CD4-positive, alpha-beta memory T cell (primary cell): ENCODE results near the gene CYBA. TPM values are rescaled to one million over a fixed set of nuclear protein-coding genes. Genes with fewer than 3 reads are reported as not detected.

Experiments used
- CTCF ChIA-PET: fragments of 350-600 bp; sonication (Branson Sonifier 250); formaldehyde crosslinking; loops from one replicate; lab custom pipeline; 2021; ENCODE audit warnings: inconsistent platforms; ENCODE audit not compliant: partially characterized antibody; lab: Charles Lee
- POLR2A ChIA-PET: fragments of 350-600 bp; sonication (Branson Sonifier 250); formaldehyde crosslinking; loops from one replicate; lab custom pipeline; 2021; ENCODE audit not compliant: partially characterized antibody; lab: Charles Lee
- DNase-seq, 5 donors: peaks; one replicate each; pipeline versions ENCODE4 v3.0.0 to v3.0.0-alpha.2; 2020 to 2022; ENCODE audit warnings: mixed read lengths in 1 of 5
- H3K27ac ChIP-seq: one replicate; pipeline ENCODE4 v1.7.0; 2013; ENCODE audit warnings: low read depth, low read length
- H3K27me3 ChIP-seq: 2 replicates; pipeline ENCODE4 v1.7.0; 2013; ENCODE audit warnings: mild to moderate bottlenecking, low read length, moderate library complexity; ENCODE audit not compliant: insufficient read depth
- H3K36me3 ChIP-seq: 2 replicates; pipeline ENCODE4 v1.7.0; 2013; ENCODE audit warnings: mild to moderate bottlenecking, low read length, moderate library complexity; ENCODE audit not compliant: insufficient read depth
- H3K4me1 ChIP-seq: 2 replicates; pipeline ENCODE4 v1.7.0; 2013; ENCODE audit warnings: mild to moderate bottlenecking, low read length, moderate library complexity; ENCODE audit not compliant: insufficient read depth
- H3K4me3 ChIP-seq, 2 donors: one replicate each; pipeline ENCODE4 v1.7.0; 2013; ENCODE audit warnings: low read length in 2 of 2, mild to moderate bottlenecking in 1 of 2
- H3K9me3 ChIP-seq, 2 donors: one replicate each; pipeline ENCODE4 v1.7.0; 2013; ENCODE audit warnings: low read length in 2 of 2, control low read depth in 1 of 2; ENCODE audit not compliant: control insufficient read depth in 1 of 2
- H3K27ac Mint-ChIP-seq, 7 donors: one replicate each; pipeline ENCODE4 v1.8.0; 2020 to 2021; ENCODE audit warnings: mixed read lengths in 7 of 7, mild to moderate bottlenecking in 6 of 7, inconsistent platforms in 3 of 7, moderate library complexity in 3 of 7
- H3K27me3 Mint-ChIP-seq, 2 donors: one replicate each; pipeline ENCODE4 v1.8.0; 2020 to 2021; ENCODE audit warnings: mixed read lengths in 2 of 2
- H3K36me3 Mint-ChIP-seq, 2 donors: one replicate each; pipeline ENCODE4 v1.8.0; 2020 to 2021; ENCODE audit warnings: mixed read lengths in 2 of 2, inconsistent platforms in 1 of 2, mild to moderate bottlenecking in 1 of 2
- H3K4me1 Mint-ChIP-seq, 4 donors: one replicate each; pipeline ENCODE4 v1.8.0; 2020 to 2021; ENCODE audit warnings: mixed read lengths in 4 of 4, mild to moderate bottlenecking in 1 of 4
- H3K4me3 Mint-ChIP-seq, 8 donors: one replicate each; pipeline ENCODE4 v1.8.0; 2020 to 2021; ENCODE audit warnings: mixed read lengths in 8 of 8, mild to moderate bottlenecking in 7 of 8, moderate library complexity in 6 of 8, inconsistent platforms in 3 of 8
- H3K9me3 Mint-ChIP-seq, 8 donors: one replicate each; pipeline ENCODE4 v1.8.0; 2020 to 2021; ENCODE audit warnings: mixed read lengths in 8 of 8, mild to moderate bottlenecking in 5 of 8, inconsistent platforms in 3 of 8, moderate library complexity in 1 of 8
- intact Hi-C: fragments of 100-400 bp; cut with micrococcal nuclease; formaldehyde crosslinking; loops from one replicate; pipeline ENCODE4 v1.15.1; 2023
- polyA plus RNA-seq, 2 donors: library from polyadenylated mRNA; unstranded; fragments of 300-500 nt; fragmentation: Illumina TruSeq; gene quantifications; one replicate each; pipeline ENCODE4 v1.2.3, GENCODE V29; 2021
- total RNA-seq, 2 experiments: library from RNA; stranded (reverse); gene quantifications; one replicate each; pipeline ENCODE4 v1.2.3, GENCODE V29; 2021

The CYBA gene
- total and polyA plus RNA-seq, 4 experiments from 2014 or later: 383 to 1,286 (median 538) TPM

GRCh38 chr16:88616736-88617135 lies 34.1 kb downstream of the CYBA start:
- DNase-seq: no peak
- no peaks in the 10 kb centered on the region for H3K9me3 ChIP-seq
- H3K36me3 ChIP-seq: peaks cover 28% of the 10 kb centered on the region
- no peak overlapping the region for H3K27ac ChIP-seq
- Mint-ChIP-seq H3K9me3 (peaks cover 0 to 2% (median 0%) of the 10 kb centered on the region in 8 donors), H3K36me3 (peaks cover 14 to 56% of the 10 kb centered on the region in 2 donors), H3K27me3 (peaks cover 0 to 1% of the 10 kb centered on the region in 2 donors), H3K27ac (peak overlapping the region; percentile 69 to 100 (median 99)), H3K4me3 (no peak overlapping the region), H3K4me1 (peaks cover 21 to 55% (median 35%) of the 10 kb centered on the region in 4 donors)
- ChIA-PET POLR2A (interaction anchor here (4.7 kb wide), 1 partner anchor 24 kb away, joined by 34 read pairs; the partner anchor contains the start of gene IL17C), CTCF (interaction anchor here (0.9 to 1.1 kb wide), 2 partner anchors 13 to 34 kb away, joined by 3 read pairs; no protein-coding TSS in a partner anchor)
- intact Hi-C loops: no loop called here
- H3K4me1 ChIP-seq: peaks cover 39% of the 10 kb centered on the region
- H3K4me3 ChIP-seq: no peak overlapping the region
- H3K27me3 ChIP-seq: no peaks in the 10 kb centered on the region

DNA sequence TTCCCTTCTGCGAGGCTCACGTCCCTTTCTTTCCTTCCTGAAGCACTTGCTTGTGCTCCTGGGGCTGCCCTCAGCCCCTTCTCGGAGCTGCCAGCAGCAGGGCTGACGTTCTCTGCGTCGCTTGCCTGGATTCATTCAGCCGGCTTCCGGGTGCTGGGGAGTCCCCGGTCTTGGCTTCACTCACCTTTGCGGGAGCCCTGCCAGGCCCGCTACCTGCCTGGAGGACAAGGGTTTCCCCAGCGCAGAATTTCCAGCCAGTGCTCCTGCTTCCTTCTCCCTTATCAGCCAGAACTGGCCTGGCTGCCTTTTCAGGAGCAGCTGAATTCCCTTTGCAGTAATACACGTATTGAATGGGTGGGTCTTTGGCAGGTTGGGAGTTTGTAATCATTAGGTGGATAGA lies 34.5 kb downstream of the CYBA start:
- H3K27ac Mint-ChIP-seq: peak overlapping the region; percentile 68 to 100 (median 99)

DNA sequence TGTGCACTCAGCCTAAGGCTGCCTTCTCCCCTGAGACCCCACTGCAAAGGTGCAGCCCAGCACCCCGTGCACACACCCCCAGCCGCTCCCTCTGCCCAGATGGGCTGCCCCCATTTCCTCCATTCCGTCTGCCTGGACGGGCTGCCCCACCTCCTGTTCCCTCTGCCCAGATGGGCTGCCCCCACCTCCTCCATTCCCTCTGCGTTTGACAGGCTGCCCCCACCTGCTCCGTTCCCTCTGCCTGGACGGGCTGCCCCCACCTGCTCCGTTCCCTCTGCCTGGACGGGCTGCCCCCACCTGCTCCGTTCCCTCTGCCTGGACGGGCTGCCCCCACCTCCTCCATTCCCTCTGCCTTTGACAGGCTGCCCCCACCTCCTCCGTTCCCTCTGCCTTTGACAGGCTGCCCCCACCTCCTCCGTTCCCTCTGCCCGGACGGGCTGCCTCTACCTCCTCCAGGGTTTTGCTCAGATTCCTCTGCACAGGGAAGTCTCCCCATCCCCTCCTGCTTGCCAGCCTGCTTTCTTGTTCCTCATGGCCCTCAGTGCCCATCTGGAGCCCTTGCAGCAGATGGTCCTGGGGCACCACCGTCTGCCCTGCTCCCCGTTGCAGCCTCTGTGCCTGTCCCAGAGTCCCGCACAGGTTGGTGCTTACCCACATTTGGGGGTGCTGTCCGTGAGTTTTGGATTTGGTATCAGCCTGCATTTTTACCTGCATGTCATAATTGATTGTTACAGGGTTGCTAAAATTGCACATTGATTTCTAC lies 35.9 kb downstream of the CYBA start:
- no peak for DNase-seq
- Mint-ChIP-seq H3K27ac (peak overlapping the region; percentile 36 to 90 (median 69)), H3K36me3 (peaks cover 18 to 61% of the 10 kb centered on the region in 2 donors), H3K9me3 (peaks cover 0 to 1% (median 0%) of the 10 kb centered on the region in 8 donors), H3K4me1 (peaks cover 16 to 43% (median 28%) of the 10 kb centered on the region in 4 donors), H3K27me3 (peaks cover 0 to under 1% of the 10 kb centered on the region in 2 donors), H3K4me3 (peak overlapping the region in 1 of 8 donors; percentile 68)
- ChIA-PET POLR2A (no interaction called here), CTCF (no interaction called here)
- Histone ChIP-seq H3K36me3 (peaks cover 41% of the 10 kb centered on the region), H3K9me3 (no peaks in the 10 kb centered on the region), H3K27ac (no peak overlapping the region), H3K4me3 (no peak overlapping the region), H3K4me1 (peaks cover 24% of the 10 kb centered on the region), H3K27me3 (no peaks in the 10 kb centered on the region)
- intact Hi-C loops: no loop called here

More for the DNA sequence above, 34.5 kb downstream of the CYBA start:
- Histone ChIP-seq H3K4me3 (no peak overlapping the region), H3K4me1 (peaks cover 36% of the 10 kb centered on the region), H3K27me3 (no peaks in the 10 kb centered on the region), H3K9me3 (no peaks in the 10 kb centered on the region), H3K36me3 (peaks cover 29% of the 10 kb centered on the region), H3K27ac (no peak overlapping the region)
- Mint-ChIP-seq H3K27me3 (peaks cover 0 to 1% of the 10 kb centered on the region in 2 donors), H3K4me1 (peaks cover 21 to 53% (median 35%) of the 10 kb centered on the region in 4 donors), H3K9me3 (peaks cover 0 to 2% (median 0%) of the 10 kb centered on the region in 8 donors), H3K36me3 (peaks cover 13 to 57% of the 10 kb centered on the region in 2 donors), H3K4me3 (no peak overlapping the region)
- no peak for DNase-seq
- POLR2A ChIA-PET: interaction anchor here (4.7 kb wide), 1 partner anchor 24 kb away, joined by 34 read pairs; the partner anchor contains the start of gene IL17C
- intact Hi-C loops: no loop called here
- CTCF ChIA-PET: no interaction called here

DNA sequence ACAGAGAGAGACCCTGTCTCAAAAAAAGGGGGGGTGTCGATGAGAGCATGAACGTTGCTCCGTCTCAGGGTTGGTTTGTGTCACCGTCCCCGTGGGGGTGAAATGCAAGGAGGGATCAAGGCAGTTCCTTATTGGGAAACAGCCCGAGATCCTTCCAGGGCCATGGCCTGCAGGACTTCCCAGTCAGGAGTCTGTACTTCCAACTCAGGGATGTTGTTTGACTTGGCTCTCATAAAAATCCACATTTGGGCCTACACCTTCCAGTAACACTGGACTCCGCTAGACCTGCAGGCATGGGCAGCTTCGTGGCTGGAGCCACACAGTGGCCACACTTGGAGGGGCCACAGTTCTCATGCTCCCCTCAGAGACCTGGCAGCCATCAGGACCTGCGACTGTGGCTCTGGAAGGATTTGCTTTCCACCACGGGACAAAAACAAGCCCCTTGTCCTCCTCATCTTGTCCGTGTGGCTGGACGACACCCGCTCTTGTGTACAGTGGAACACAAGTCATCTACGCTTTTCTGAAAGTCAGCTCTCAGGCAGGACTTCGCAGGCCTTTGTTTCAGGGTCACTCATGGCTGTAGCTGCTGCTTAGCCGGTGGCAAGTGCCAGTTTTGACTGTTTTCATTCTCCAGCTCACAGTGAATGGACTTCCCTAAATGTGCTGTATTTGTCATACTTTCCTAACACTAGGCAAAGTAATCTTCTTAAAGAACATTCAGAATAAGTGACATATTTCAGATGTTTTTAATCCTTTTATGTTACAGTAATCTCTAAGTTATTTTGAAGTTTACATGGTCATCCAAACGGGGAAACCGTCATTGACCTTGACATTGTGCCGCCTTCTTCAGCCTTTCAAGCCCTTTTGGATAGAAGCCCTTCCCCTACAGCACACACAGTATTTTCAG lies 36.7 kb downstream of the CYBA start:
- Histone ChIP-seq H3K27ac (no peak overlapping the region), H3K4me3 (no peak overlapping the region), H3K27me3 (no peaks in the 10 kb centered on the region), H3K36me3 (peaks cover 49% of the 10 kb centered on the region), H3K9me3 (no peaks in the 10 kb centered on the region), H3K4me1 (peaks cover 16% of the 10 kb centered on the region)
- no peak for DNase-seq
- H3K4me1 Mint-ChIP-seq: peaks cover 10 to 35% (median 21%) of the 10 kb centered on the region in 4 donors
- H3K36me3 Mint-ChIP-seq: peaks cover 16 to 60% of the 10 kb centered on the region in 2 donors
- no peaks in the 10 kb centered on the region for H3K9me3 Mint-ChIP-seq
- no peak overlapping the region for H3K4me3 Mint-ChIP-seq
- CTCF ChIA-PET: no interaction called here
- peak overlapping the region in 6 of 7 donors; percentile 21 to 85 (median 70) for H3K27ac Mint-ChIP-seq
- intact Hi-C loops: no loop called here
- POLR2A ChIA-PET: no interaction called here
- no peaks in the 10 kb centered on the region for H3K27me3 Mint-ChIP-seq

DNA sequence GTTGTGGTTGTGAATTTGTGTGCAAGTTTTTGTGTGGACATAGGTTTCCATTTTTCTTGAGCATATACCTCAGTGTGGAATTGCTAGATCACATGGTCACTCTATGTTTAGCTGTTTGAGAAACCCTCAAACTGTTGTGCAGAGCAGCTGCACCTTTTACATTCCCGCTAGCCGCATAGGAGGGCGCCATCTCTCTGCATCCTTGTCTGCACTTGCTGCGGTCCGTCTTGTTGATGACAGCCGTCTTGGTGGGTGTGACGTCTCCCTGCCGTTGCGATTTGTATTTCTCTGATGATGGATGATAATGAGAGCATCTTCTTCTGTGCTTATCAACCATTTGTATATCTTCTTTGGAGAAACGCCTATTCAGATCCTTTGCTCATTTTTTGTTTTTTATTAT lies 37.6 kb downstream of the CYBA start:
- H3K4me1 ChIP-seq: peaks cover 7% of the 10 kb centered on the region
- intact Hi-C loops: no loop called here
- ChIA-PET POLR2A (no interaction called here), CTCF (no interaction called here)
- H3K27me3 ChIP-seq: no peaks in the 10 kb centered on the region
- no peaks in the 10 kb centered on the region for H3K27me3 Mint-ChIP-seq
- no peak overlapping the region for H3K4me3 ChIP-seq
- peaks cover 20 to 66% of the 10 kb centered on the region in 2 donors for H3K36me3 Mint-ChIP-seq
- H3K9me3 ChIP-seq: no peaks in the 10 kb centered on the region
- no peak for DNase-seq
- H3K36me3 ChIP-seq: peaks cover 52% of the 10 kb centered on the region
- H3K27ac ChIP-seq: no peak overlapping the region
- H3K27ac Mint-ChIP-seq: peak overlapping the region in 5 of 7 donors; percentile 30 to 82 (median 44)
- no peak overlapping the region for H3K4me3 Mint-ChIP-seq
- H3K9me3 Mint-ChIP-seq: peaks cover 0 to 2% (median 0%) of the 10 kb centered on the region in 8 donors
- H3K4me1 Mint-ChIP-seq: peaks cover 7 to 30% (median 15%) of the 10 kb centered on the region in 4 donors

DNA sequence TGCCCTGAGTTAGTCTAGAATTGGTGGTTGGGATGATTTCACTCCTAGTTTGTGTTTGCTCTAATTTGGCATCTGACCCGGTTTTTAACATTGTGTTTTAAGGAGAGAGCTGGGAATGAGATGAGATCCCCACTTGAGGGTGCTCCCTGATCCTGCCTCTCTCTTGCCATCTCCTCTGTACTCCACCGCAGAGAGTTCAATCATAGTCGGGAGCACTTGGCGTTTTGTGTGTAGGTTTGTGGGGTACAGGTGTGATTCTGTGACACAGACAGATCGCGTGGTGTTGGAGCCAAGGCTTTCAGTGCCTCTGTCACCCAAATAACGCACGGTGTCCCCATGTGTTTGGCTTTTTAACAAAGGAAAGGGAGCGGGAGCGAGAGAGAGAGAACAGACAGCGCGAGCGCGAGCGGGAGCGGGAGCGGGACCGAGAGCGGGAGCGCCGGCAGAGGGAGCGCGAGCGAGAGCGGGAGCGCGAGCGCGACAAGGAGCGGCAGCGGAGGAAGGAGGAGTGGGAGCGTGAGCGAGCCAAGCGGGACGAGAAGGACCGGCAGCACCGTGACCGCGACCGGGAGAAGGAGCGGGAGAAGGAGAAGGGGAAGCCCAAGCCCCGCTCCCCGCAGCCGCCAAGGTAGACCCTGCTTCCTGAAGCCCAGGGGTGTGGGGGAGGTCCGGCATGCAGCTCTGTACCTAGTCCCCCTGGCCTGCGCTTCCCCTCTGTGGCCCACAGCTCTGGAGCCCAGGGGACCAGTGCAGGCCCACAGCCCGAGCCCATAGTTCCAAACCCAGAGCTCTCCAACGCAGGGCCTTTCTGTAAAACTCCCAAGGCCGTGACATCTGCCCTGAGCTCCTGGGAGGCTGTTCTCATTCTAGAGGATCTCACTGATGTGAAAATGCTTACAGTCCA lies 39.7 kb downstream of the CYBA start:
- intact Hi-C loops: no loop called here
- ChIA-PET POLR2A (no interaction called here), CTCF (interaction anchor here (1.0 kb wide), 1 partner anchor 9 kb away, joined by 3 read pairs; no protein-coding TSS in a partner anchor)
- no peak for DNase-seq
- Histone ChIP-seq H3K4me3 (no peak overlapping the region), H3K9me3 (no peaks in the 10 kb centered on the region), H3K27ac (no peak overlapping the region), H3K36me3 (peaks cover 59% of the 10 kb centered on the region), H3K4me1 (no peaks in the 10 kb centered on the region), H3K27me3 (no peaks in the 10 kb centered on the region)
- Mint-ChIP-seq H3K36me3 (peaks cover 29 to 69% of the 10 kb centered on the region in 2 donors), H3K4me1 (peaks cover 6 to 17% (median 9%) of the 10 kb centered on the region in 4 donors), H3K27ac (peak overlapping the region in 4 of 7 donors; percentile 4 to 81 (median 56)), H3K27me3 (no peaks in the 10 kb centered on the region), H3K4me3 (no peak overlapping the region), H3K9me3 (peaks cover 0 to 2% (median 0%) of the 10 kb centered on the region in 8 donors)
